Skeletal muscle tissue (tissue), 4 donors: ENCODE data around the gene AIF1L. TPM values are rescaled to one million over a fixed set of nuclear protein-coding genes. Genes with fewer than 3 reads are reported as not detected.
"Not testable (repeated sequence)": the region's sequence is repeated elsewhere in the genome, so short reads cannot be mapped to it uniquely, and the experiment has no call there.

Source experiments
- H3K27ac ChIP-seq: one replicate; pipeline ENCODE4 v1.7.0; 2013; ENCODE audit warnings: mild to moderate bottlenecking, low read depth, low read length, inconsistent platforms
- H3K27me3 ChIP-seq, 3 donors: one replicate each; pipeline ENCODE4 v1.7.0; 2013; ENCODE audit warnings: low read length in 3 of 3; ENCODE audit not compliant: control insufficient read depth in 3 of 3, insufficient read depth in 3 of 3
- H3K36me3 ChIP-seq, 3 donors: one replicate each; pipeline ENCODE4 v1.7.0; 2013; ENCODE audit warnings: low read length in 3 of 3; ENCODE audit not compliant: control insufficient read depth in 3 of 3, insufficient read depth in 3 of 3
- H3K4me1 ChIP-seq, 3 donors: one replicate each; pipeline ENCODE4 v1.7.0; 2013; ENCODE audit warnings: low read length in 3 of 3, mild to moderate bottlenecking in 3 of 3; ENCODE audit not compliant: control insufficient read depth in 3 of 3, insufficient read depth in 3 of 3
- H3K4me3 ChIP-seq, 3 donors: one replicate each; pipeline ENCODE4 v1.7.0; 2013; ENCODE audit warnings: low read length in 3 of 3
- H3K9ac ChIP-seq, 3 donors: one replicate each; pipeline ENCODE4 v1.7.0; 2013; ENCODE audit warnings: low read length in 3 of 3, mild to moderate bottlenecking in 3 of 3, moderate library complexity in 2 of 3, low read depth in 1 of 3
- H3K9me3 ChIP-seq, 3 donors: one replicate each; pipeline ENCODE4 v1.7.0; 2013; ENCODE audit warnings: low read length in 3 of 3; ENCODE audit not compliant: control insufficient read depth in 3 of 3
- total RNA-seq: library from RNA; depleted of rRNA; stranded (reverse); fragments of >200 nt; gene quantifications from one replicate; pipeline ENCODE4 v1.2.3, GENCODE V29; 2014
- donor health status: Osteomylitis.

AIF1L gene
- total RNA-seq, 1 donor from 2014 or later: 12.0 TPM

DNA sequence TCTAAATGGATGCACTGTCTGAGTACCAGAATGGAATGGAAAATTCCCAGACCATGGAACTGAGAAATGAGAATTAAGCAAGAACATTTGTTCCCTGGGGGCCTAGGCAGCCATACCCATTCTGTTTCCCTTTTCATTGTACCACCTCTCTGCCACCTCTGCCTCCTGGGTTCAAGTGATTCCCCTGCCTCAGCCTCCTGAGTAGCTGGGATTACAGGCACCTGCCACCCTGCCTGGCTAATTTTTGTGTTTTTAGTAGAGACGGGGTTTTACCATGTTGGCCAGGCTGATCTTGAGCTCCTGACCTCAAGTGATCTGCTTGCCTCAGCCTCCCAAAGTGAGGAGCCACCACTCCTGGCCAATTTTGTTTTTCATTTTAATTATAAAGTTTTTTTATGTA lies 62.3 kb downstream of the AIF1L start:
- H3K36me3 ChIP-seq: peaks cover 14 to 42% (median 33%) of the 10 kb centered on the region in 3 donors

DNA sequence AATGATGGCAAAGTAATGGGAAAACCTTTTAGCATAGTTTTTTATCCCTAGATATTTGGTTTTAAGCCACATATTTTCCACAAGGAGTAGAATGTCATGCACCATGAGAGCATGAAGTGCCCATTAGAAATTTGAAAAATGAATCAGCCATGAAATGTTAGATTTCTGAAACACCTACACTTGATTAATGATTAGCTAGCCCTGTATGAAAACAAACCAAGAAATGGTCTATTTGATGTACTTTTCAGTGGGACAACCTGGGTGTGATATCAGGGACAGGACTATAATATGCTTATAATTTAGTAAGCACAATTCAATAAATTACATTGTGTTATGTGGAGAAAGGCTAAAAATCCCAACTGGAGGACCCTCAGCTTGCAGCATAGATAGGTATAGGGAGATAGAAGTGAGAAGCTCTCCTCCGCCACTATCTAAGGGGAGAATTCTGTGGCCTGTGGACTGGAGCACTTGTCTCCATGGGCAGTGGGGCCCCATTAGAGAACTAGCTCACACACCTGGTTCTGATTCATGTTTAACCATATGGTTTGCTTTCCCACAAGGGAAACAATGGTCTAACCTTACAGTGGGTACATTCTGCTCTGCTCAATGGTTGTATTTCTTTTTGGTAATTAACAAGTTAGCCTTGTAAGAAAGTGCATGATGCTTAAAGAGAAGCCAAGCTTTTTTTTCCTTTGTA lies 64.2 kb downstream of the AIF1L start:
- Histone ChIP-seq H3K4me1 (no peaks in the 10 kb centered on the region), H3K4me3 (no peak overlapping the region), H3K36me3 (peaks cover 19 to 45% (median 30%) of the 10 kb centered on the region in 3 donors), H3K27ac (no peak overlapping the region), H3K27me3 (no peaks in the 10 kb centered on the region), H3K9me3 (no peaks in the 10 kb centered on the region), H3K9ac (no peak overlapping the region)

More for the DNA sequence above, 62.3 kb downstream of the AIF1L start:
- H3K9me3 ChIP-seq, H3K9ac ChIP-seq, H3K27me3 ChIP-seq, H3K27ac ChIP-seq, H3K4me1 ChIP-seq, H3K4me3 ChIP-seq: not testable (repeated sequence)

DNA sequence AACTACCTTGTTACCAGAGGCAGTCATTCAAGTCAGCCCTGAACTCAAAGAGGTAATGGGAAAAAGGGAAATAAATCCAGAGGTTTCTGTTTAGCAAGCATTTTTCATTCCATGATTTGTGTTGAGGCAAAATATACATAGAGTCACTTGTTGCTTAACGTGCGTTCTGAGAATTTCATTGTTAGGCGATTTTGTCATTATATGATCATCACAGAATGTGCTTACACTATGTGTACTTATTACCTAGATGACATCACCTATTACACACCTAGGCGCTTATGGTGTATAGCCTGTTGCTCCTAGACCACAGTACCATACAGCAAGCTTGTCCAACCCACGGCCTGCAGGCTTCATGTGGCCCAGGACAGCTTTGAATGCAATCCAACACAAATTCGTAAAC lies 65.3 kb downstream of the AIF1L start:
- Histone ChIP-seq H3K4me1 (no peaks in the 10 kb centered on the region), H3K36me3 (peaks cover 19 to 43% (median 30%) of the 10 kb centered on the region in 3 donors), H3K9me3 (no peaks in the 10 kb centered on the region), H3K4me3 (no peak overlapping the region), H3K27me3 (no peaks in the 10 kb centered on the region), H3K27ac (no peak overlapping the region), H3K9ac (no peak overlapping the region)

DNA sequence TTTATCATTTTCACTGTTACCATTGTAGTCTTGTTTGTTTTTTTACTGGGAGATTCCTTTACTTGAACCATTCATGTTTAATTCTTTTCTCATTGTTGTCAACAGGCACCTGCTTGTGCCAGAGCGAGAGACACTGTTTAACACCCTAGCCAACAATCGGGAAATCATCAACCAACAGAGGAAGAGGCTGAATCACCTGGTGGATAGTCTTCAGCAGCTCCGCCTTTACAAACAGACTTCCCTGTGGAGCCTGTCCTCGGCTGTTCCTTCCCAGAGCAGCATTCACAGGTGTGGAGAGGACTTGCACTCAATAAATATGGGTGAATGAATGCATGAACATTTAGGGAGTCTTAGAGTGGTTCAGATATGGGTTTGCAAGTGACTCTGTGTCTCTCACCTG lies 66.6 kb downstream of the AIF1L start:
- H3K36me3 ChIP-seq: peaks cover 15 to 39% (median 30%) of the 10 kb centered on the region in 3 donors
- no peak overlapping the region for H3K27ac ChIP-seq
- no peak overlapping the region for H3K9ac ChIP-seq
- no peaks in the 10 kb centered on the region for H3K27me3 ChIP-seq
- H3K9me3 ChIP-seq: no peaks in the 10 kb centered on the region
- no peak overlapping the region for H3K4me3 ChIP-seq
- peaks cover 0 to 6% (median 0%) of the 10 kb centered on the region in 3 donors for H3K4me1 ChIP-seq

DNA sequence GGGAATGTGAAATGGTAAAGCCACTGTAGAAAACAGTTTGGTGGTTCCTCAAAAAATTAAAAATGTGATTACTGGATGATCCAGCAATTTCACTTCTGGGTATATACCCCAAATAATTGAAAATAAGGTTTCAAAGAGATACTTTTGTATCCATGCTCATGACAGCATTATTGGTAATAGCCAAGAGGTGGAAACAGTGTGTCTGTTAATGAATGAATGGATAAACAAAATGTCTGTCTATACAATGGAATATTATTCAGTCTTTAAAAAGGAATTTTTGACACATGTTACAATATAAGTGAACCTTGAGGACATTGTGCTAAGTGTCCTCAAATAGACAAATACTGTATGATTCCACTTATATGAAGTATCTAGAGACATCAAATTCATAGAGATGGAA lies 69.2 kb downstream of the AIF1L start:
- Histone ChIP-seq H3K27ac (no peak overlapping the region), H3K36me3 (peaks cover 15 to 32% (median 29%) of the 10 kb centered on the region in 3 donors), H3K9ac (no peak overlapping the region), H3K27me3 (no peaks in the 10 kb centered on the region), H3K4me3 (no peak overlapping the region), H3K9me3 (no peaks in the 10 kb centered on the region), H3K4me1 (peaks cover 0 to 6% (median 0%) of the 10 kb centered on the region in 3 donors)

DNA sequence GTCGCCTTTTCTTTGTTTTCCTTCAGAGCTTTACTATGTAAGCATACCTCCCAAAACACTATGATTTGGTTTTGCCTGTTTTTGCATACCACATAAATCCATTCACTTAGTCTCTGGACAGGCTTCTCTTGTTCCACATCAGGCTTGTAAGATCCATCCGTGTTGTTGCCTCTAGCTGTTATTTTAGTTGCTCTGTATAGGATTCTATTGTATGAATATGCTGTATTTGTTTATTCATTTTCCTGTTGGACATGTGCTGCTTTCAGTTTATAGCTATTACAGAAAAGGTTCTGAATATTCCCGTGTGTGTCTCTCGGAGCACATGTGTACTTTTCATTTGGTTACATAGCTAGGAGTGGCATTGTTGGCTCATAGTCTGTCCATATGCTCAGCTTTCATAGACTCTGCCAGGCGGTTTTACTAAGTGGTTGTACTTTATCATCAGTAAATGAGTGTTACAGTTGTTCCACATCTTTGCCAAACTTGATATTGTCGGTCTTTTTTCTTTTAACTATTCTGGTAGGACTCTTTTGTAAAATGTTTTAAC lies 70.9 kb downstream of the AIF1L start:
- peaks cover 13 to 24% (median 21%) of the 10 kb centered on the region in 3 donors for H3K36me3 ChIP-seq
- H3K9me3 ChIP-seq: no peaks in the 10 kb centered on the region
- H3K4me3 ChIP-seq: no peak overlapping the region
- peaks cover 0 to 6% (median 0%) of the 10 kb centered on the region in 3 donors for H3K4me1 ChIP-seq
- H3K27ac ChIP-seq: no peak overlapping the region
- H3K27me3 ChIP-seq: no peaks in the 10 kb centered on the region
- no peak overlapping the region for H3K9ac ChIP-seq

DNA sequence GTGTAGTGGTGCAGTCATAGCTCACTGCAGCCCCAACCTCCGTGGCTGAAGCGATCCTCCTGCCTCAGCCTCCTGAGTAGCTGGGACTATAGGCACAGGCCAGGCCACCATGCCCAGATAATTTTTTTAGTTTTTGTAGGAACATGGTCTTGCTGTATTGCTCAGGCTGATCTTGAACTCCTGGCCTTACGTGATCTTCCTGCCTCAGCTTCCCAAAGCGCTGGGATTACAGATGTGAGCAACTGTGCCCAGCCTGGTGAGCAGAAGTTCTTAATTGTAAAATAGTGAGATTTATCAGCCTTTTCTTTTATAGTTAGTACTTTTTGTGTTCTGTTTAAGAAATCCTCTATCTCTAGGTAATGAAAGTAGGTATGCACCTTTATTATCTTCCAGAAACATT lies 71.6 kb downstream of the AIF1L start:
- no peaks in the 10 kb centered on the region for H3K27me3 ChIP-seq
- peaks cover 12 to 22% (median 14%) of the 10 kb centered on the region in 3 donors for H3K36me3 ChIP-seq
- no peaks in the 10 kb centered on the region for H3K9me3 ChIP-seq
- no peak overlapping the region for H3K4me3 ChIP-seq
- H3K27ac ChIP-seq: no peak overlapping the region
- no peak overlapping the region for H3K9ac ChIP-seq
- H3K4me1 ChIP-seq: peaks cover 0 to 6% (median 0%) of the 10 kb centered on the region in 3 donors

DNA sequence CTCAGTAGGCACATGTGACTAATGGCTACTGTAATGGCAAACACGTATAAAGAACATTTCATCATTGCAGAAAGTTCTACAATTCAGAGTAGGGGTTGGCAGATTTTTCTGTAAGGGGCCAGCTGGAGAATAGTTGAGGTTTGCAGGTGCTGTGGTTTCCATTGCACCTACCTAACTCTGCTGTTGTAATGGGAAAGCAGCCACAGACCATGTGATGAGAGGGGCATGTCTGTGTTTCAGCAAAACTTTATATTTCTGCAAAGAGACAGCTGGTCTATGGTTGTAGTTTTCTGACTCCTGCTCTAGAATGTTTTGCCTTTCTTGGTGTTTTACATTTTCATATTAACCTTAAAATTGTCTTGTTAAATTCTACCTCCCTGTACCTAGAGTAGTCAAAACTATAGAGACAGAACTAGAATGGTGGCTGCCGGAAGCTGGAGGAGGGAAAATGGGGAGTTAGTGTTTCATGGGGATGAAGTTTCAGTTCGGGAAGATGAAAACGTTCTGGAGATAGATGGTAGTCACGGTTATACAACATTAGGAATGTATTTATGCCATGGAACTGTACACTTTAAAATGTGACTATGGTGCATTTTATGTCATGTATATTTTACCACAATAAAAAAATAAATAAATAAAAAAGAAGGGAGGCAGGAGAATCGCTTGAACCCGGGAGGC lies 73.4 kb downstream of the AIF1L start:
- Histone ChIP-seq H3K4me1 (peaks cover 0 to 6% (median 0%) of the 10 kb centered on the region in 3 donors), H3K9me3 (no peaks in the 10 kb centered on the region), H3K27ac (no peak overlapping the region), H3K9ac (no peak overlapping the region), H3K4me3 (no peak overlapping the region), H3K36me3 (peaks cover 3 to 11% (median 8%) of the 10 kb centered on the region in 3 donors), H3K27me3 (no peaks in the 10 kb centered on the region)
